PC-3 (cell line): ENCODE results near the gene CLCN4.

Experiments used
- CTCF ChIP-seq: fragments of 300-600 bp; sonication (generic); conservative IDR thresholded peaks from 2 replicates; pipeline ENCODE4 v1.5.1; 2017; ENCODE audit warnings: antibody characterized with exemption, low read depth, mild to moderate bottlenecking, low read length
- EZH2phosphoT487 ChIP-seq: fragments of 300-600 bp; sonication (generic); IDR thresholded peaks from 2 replicates; pipeline ENCODE4 v1.6.1; 2018; ENCODE audit warnings: mild to moderate bottlenecking, antibody characterized with exemption, low read length, borderline replicate concordance

DNA sequence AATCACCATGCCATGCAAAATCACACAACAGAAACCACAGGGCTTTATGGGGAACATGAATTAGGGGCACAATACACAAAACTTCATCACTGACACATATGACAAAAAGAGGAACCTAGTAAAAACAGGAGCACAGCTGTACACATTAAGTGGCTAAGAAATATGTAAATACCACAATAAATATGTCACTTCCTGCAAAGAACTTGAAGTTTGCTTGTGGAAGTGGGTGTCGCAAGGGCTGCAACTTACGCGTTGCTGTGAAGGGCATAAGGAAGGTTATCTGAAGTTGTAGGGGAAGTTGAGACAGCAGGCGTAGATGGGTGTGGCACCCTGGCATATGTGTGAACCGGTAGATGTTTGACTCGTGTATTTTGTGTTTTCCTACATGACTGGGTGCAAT lies 42.4 kb downstream of the CLCN4 start:
- TF ChIP-seq CTCF, result no peak
- TF ChIP-seq EZH2phosphoT487, result no peak
